Measurements from ENCODE around the gene RAMP1.

GRCh38 chr2:237904831-237905599 is 45.6 kb downstream of the RAMP1 start:
- TF ChIP-seq CTCF (IDR thresholded peaks at IDR 0.05) (no peak), POLR2A (IDR thresholded peaks at IDR 0.05) (no peak)
